ENCODE measurements around the gene IDH3G. TPM values are rescaled to one million over a fixed set of nuclear protein-coding genes. Genes with fewer than 3 reads are reported as not detected.
"Not testable (repeated sequence)": the region's sequence is repeated elsewhere in the genome, so short reads cannot be mapped to it uniquely, and the experiment has no call there.

IDH3G gene
- total and polyA plus RNA-seq, 4 donors = 23.3 to 40.9 (median 31.1) TPM

DNA sequence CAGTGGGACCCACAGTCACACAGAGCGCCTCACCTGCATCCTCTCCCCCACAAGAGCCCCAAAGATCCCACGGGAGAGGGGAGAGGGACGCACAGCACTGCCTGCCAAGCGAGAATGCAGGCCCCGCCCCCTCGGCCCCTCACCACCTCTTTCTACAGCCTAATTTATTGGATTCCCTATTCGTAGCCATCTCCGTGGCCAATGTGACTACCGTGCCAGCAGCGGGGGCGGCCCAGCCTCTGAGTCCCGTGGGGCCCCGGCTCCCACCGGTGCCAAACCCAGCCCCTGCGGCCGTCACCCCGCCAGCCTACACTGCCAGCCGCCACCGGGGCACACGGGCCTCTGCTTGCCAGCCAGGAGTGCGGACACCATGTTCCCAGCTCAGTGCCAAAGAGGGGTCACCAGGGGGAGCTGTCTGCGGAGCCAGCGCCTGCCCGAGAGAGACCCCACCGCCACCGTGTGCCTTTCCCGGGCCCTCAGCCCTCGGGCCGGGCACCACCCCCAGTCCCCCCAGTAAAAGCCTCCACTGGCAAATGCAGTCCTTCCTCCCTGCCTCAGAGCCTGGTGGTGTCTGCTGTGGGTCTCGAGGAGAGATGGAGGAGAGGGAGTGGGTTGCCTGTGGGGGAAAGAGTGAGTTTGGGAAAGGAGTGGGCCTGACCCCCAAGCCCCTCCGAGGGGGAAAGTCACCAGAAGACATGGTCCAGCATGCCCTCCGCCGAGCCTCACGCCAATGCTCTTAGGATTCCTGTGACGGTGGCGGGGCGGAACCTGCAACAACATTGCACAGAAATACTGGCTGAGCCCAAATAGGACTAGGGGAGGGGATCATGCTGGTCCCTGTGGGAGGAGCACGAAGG lies 49.7 kb downstream of the IDH3G start:
- Histone ChIP-seq H3K9me3 (ENCODE audit: control insufficient read depth in 4 of 4, low read length in 3 of 4) (no peaks in the 10 kb centered on the region), H3K27me3 (ENCODE audit: control insufficient read depth in 4 of 4, insufficient read depth in 4 of 4, low read length in 3 of 4) (no peaks in the 10 kb centered on the region), H3K4me3 (ENCODE audit: low read depth in 1 of 3, low read length in 3 of 3) (no peak overlapping the region), H3K27ac (ENCODE audit: low read depth in 1 of 2, low read length in 2 of 2) (no peak overlapping the region), H3K9ac (ENCODE audit: low read depth in 1 of 2, low read length in 2 of 2) (no peak overlapping the region), H3K36me3 (ENCODE audit: control insufficient read depth in 4 of 4, insufficient read depth in 3 of 4, low read depth in 1 of 4, low read length in 3 of 4) (peaks cover 0 to 4% (median 0%) of the 10 kb centered on the region in 4 donors), H3K4me1 (ENCODE audit: control insufficient read depth in 4 of 4, insufficient read depth in 4 of 4, low read length in 3 of 4) (no peaks in the 10 kb centered on the region)
- TF ChIP-seq RAD21 (IDR thresholded peaks at IDR 0.05) (no peak), FOXA1 (IDR thresholded peaks at IDR 0.05) (no peak)
- DNase-seq (ENCODE audit: low spot score) = no peak
- WGBS = 22% methylated on average over 38 of the region's 38 CpGs

DNA sequence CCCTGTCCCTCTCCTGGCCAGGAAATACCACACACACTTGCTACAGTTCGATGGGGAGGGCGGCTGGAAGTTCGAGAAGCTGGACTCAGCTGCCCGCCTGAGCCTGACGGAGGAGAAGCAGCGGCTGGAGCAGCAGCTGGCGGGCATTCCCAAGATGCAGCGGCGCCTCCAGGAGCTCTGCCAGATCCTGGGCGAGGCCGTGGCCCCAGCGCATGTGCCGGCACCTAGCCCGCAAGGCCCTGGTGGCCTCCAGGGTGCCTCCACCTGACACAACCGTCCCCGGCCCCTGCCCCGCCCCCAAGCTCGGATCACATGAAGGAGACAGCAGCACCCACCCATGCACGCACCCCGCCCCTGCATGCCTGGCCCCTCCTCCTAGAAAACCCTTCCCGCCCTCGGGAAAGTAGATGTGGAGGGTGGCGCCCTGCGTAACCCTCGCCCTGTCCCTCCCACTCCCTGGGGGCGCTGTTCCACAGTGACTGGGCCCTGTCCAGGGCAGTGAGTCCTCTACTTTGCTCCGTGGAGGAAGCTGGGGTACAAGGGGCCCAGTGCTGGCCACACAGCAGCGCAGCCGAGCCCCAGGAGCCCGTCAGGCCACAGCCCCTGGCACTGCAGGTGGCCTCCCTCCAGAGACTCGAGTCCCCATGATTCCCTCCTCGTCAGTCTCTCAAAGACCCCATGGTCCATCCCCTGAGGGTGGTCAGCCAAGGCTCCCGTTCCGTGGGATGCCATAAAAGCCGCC lies 50.5 kb downstream of the IDH3G start:
- not testable (repeated sequence) for H3K9ac ChIP-seq (ENCODE audit: low read depth in 1 of 2, low read length in 2 of 2); H3K9me3 ChIP-seq (ENCODE audit: control insufficient read depth in 4 of 4, low read length in 3 of 4); H3K4me3 ChIP-seq (ENCODE audit: low read depth in 1 of 3, low read length in 3 of 3); H3K36me3 ChIP-seq (ENCODE audit: control insufficient read depth in 4 of 4, insufficient read depth in 3 of 4, low read depth in 1 of 4, low read length in 3 of 4); H3K27me3 ChIP-seq (ENCODE audit: control insufficient read depth in 4 of 4, insufficient read depth in 4 of 4, low read length in 3 of 4); DNase-seq (ENCODE audit: low spot score); H3K4me1 ChIP-seq (ENCODE audit: control insufficient read depth in 4 of 4, insufficient read depth in 4 of 4, low read length in 3 of 4); H3K27ac ChIP-seq (ENCODE audit: low read depth in 1 of 2, low read length in 2 of 2)
- 75% methylated on average over 33 of the region's 35 CpGs for WGBS

DNA sequence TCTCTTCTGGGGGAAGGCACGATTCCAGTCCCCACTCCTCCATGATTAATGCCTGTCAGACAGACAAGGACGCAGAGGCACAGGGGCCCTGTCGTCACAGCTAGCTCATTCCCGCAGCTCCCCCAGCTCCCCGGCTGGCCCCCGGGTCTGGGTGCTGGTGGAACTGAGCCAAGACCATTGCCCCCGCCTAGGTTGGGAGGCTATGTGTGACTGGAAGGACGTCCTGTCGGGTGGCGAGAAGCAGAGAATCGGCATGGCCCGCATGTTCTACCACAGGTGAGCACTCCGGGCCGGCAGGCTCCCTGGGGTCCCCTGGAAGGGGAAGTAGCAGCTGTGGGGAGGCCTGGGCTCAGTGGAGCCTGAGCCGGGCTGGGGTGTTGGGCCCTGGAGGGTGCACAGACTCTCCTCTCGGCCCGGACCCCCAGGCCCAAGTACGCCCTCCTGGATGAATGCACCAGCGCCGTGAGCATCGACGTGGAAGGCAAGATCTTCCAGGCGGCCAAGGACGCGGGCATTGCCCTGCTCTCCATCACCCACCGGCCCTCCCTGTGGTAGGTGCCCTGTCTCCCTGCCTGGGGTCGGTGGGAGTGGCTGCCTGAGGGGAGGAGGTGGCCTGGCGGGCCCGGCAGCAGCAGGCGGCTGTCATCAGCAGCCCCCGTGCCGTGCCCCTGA lies 51.2 kb downstream of the IDH3G start:
- WGBS = 82% methylated on average over 30 of the region's 32 CpGs
- H3K36me3 ChIP-seq (ENCODE audit: control insufficient read depth in 4 of 4, insufficient read depth in 3 of 4, low read depth in 1 of 4, low read length in 3 of 4); H3K4me1 ChIP-seq (ENCODE audit: control insufficient read depth in 4 of 4, insufficient read depth in 4 of 4, low read length in 3 of 4); H3K27ac ChIP-seq (ENCODE audit: low read depth in 1 of 2, low read length in 2 of 2); H3K4me3 ChIP-seq (ENCODE audit: low read depth in 1 of 3, low read length in 3 of 3); H3K9ac ChIP-seq (ENCODE audit: low read depth in 1 of 2, low read length in 2 of 2); DNase-seq (ENCODE audit: low spot score); H3K27me3 ChIP-seq (ENCODE audit: control insufficient read depth in 4 of 4, insufficient read depth in 4 of 4, low read length in 3 of 4); H3K9me3 ChIP-seq (ENCODE audit: control insufficient read depth in 4 of 4, low read length in 3 of 4): not testable (repeated sequence)

DNA sequence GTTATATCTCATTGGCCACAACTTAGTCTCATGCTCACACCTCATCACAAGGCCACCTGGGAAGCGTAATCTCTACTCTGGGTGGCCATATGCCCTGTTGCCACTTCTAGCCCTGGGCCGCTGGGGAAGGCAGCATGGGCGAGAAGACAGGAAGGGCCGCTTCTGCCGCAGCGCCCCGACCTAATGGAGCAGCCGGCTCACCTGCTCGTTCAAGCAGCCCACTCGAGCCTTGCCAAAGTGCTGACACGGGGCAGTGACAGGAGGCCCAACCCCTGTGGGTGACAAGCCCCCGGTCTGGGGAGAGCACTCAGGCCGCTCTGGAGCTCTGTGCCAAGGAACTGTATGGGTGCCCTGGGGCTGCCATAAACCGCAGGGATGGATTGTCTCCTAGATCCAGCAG lies 52.1 kb downstream of the IDH3G start:
- not testable (repeated sequence) for H3K9me3 ChIP-seq (ENCODE audit: control insufficient read depth in 4 of 4, low read length in 3 of 4); H3K4me1 ChIP-seq (ENCODE audit: control insufficient read depth in 4 of 4, insufficient read depth in 4 of 4, low read length in 3 of 4); H3K27me3 ChIP-seq (ENCODE audit: control insufficient read depth in 4 of 4, insufficient read depth in 4 of 4, low read length in 3 of 4); H3K4me3 ChIP-seq (ENCODE audit: low read depth in 1 of 3, low read length in 3 of 3); H3K36me3 ChIP-seq (ENCODE audit: control insufficient read depth in 4 of 4, insufficient read depth in 3 of 4, low read depth in 1 of 4, low read length in 3 of 4); DNase-seq (ENCODE audit: low spot score); H3K9ac ChIP-seq (ENCODE audit: low read depth in 1 of 2, low read length in 2 of 2); H3K27ac ChIP-seq (ENCODE audit: low read depth in 1 of 2, low read length in 2 of 2)
- 97% methylated on average over 14 of the region's 14 CpGs for WGBS

DNA sequence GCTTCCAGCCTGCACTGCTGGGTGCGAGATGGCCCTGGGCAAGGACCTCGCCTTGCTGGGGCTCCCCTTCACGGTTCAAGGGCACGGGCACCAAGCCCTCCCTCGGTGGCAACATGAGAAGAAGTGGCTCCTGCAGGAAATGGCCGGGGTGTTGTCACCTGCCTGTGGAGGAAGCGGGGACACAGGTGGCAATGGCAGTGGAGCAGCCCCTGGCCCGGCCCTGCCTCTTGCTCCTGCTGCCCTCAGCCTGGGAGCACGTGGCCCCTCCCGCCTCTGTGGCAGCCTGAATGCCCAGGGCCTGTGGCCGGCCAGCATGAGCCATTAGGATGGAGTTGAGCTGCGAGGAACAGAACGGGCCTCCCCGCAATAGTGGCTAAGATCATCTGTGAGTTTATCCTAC lies 52.7 kb downstream of the IDH3G start:
- no peak overlapping the region for H3K4me3 ChIP-seq (ENCODE audit: low read depth in 1 of 3, low read length in 3 of 3)
- no peak overlapping the region for H3K9ac ChIP-seq (ENCODE audit: low read depth in 1 of 2, low read length in 2 of 2)
- no peaks in the 10 kb centered on the region for H3K9me3 ChIP-seq (ENCODE audit: control insufficient read depth in 4 of 4, low read length in 3 of 4)

More for the DNA sequence above, 52.7 kb downstream of the IDH3G start:
- no peak for DNase-seq (ENCODE audit: low spot score)
- H3K36me3 ChIP-seq (ENCODE audit: control insufficient read depth in 4 of 4, insufficient read depth in 3 of 4, low read depth in 1 of 4, low read length in 3 of 4) = peaks cover 0 to 8% (median 2%) of the 10 kb centered on the region in 4 donors
- TF ChIP-seq RXRA (IDR thresholded peaks at IDR 0.05) (no peak), FOXA2 (IDR thresholded peaks at IDR 0.05) (no peak), RAD21 (IDR thresholded peaks at IDR 0.05) (no peak), HNF4G (IDR thresholded peaks at IDR 0.05) (no peak), TAF1 (conservative IDR thresholded peaks at IDR 0.05) (no peak), FOXA1 (IDR thresholded peaks at IDR 0.05) (no peak), GABPA (IDR thresholded peaks at IDR 0.05 in 1 of 2, conservative IDR thresholded peaks at IDR 0.05 in 1 of 2) (no peak)
- TF ChIP-seq, protein P1, sequence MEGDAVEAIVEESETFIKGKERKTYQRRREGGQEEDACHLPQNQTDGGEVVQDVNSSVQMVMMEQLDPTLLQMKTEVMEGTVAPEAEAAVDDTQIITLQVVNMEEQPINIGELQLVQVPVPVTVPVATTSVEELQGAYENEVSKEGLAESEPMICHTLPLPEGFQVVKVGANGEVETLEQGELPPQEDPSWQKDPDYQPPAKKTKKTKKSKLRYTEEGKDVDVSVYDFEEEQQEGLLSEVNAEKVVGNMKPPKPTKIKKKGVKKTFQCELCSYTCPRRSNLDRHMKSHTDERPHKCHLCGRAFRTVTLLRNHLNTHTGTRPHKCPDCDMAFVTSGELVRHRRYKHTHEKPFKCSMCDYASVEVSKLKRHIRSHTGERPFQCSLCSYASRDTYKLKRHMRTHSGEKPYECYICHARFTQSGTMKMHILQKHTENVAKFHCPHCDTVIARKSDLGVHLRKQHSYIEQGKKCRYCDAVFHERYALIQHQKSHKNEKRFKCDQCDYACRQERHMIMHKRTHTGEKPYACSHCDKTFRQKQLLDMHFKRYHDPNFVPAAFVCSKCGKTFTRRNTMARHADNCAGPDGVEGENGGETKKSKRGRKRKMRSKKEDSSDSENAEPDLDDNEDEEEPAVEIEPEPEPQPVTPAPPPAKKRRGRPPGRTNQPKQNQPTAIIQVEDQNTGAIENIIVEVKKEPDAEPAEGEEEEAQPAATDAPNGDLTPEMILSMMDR (IDR thresholded peaks at IDR 0.05; ENCODE audit: low read depth, low read length, missing input control) = no peak
- TF ChIP-seq, protein P2, sequence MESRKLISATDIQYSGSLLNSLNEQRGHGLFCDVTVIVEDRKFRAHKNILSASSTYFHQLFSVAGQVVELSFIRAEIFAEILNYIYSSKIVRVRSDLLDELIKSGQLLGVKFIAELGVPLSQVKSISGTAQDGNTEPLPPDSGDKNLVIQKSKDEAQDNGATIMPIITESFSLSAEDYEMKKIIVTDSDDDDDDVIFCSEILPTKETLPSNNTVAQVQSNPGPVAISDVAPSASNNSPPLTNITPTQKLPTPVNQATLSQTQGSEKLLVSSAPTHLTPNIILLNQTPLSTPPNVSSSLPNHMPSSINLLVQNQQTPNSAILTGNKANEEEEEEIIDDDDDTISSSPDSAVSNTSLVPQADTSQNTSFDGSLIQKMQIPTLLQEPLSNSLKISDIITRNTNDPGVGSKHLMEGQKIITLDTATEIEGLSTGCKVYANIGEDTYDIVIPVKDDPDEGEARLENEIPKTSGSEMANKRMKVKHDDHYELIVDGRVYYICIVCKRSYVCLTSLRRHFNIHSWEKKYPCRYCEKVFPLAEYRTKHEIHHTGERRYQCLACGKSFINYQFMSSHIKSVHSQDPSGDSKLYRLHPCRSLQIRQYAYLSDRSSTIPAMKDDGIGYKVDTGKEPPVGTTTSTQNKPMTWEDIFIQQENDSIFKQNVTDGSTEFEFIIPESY (IDR thresholded peaks at IDR 0.05) = no peak
- TF ChIP-seq, protein P3, sequence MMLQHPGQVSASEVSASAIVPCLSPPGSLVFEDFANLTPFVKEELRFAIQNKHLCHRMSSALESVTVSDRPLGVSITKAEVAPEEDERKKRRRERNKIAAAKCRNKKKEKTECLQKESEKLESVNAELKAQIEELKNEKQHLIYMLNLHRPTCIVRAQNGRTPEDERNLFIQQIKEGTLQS (IDR thresholded peaks at IDR 0.05) = no peak
- no peaks in the 10 kb centered on the region for H3K4me1 ChIP-seq (ENCODE audit: control insufficient read depth in 4 of 4, insufficient read depth in 4 of 4, low read length in 3 of 4)
- 95% methylated on average over 14 of the region's 14 CpGs for WGBS
- no peaks in the 10 kb centered on the region for H3K27me3 ChIP-seq (ENCODE audit: control insufficient read depth in 4 of 4, insufficient read depth in 4 of 4, low read length in 3 of 4)
- H3K27ac ChIP-seq (ENCODE audit: low read depth in 1 of 2, low read length in 2 of 2) = no peak overlapping the region
